IMR-90 (cell line): Measurements from ENCODE around the gene ABCA10. TPM values are rescaled to one million over a fixed set of nuclear protein-coding genes. Genes with fewer than 3 reads are reported as not detected.

Source experiments
- ATAC-seq: fragments of 200-7000 bp; cut with Tn5 transposase; 2 replicates; pipeline ENCODE4 v1.9.1; 2020; ENCODE audit warnings: low read depth, mild to moderate bottlenecking, moderate library complexity
- BruUV-seq: library from RNA; stranded (reverse); fragments of 400-500 nt; replicated peaks from 2 replicates; lab custom pipeline; 2021; lab: Mats Ljungman, UMichigan
- CTCF ChIA-PET: fragments of 300-600 bp; formaldehyde crosslinking; extraction: SDS; loops from one replicate; lab custom pipeline; 2021; ENCODE audit warnings: antibody characterized with exemption; lab: Yijun Ruan, JAX
- POLR2A ChIA-PET: fragments of 300-600 bp; sonication (Branson Sonifier 250); formaldehyde crosslinking; loops from one replicate; lab custom pipeline; 2022; ENCODE audit warnings: antibody characterized with exemption; ENCODE audit not compliant: unreplicated experiment; lab: Charles Lee
- DNase-seq: peaks from one replicate; pipeline ENCODE4 v3.0.0; 2013
- H2AFZ ChIP-seq: replicated peaks from 2 replicates; pipeline ENCODE3; 2013; ENCODE audit warnings: low read length, mild to moderate bottlenecking; ENCODE audit not compliant: poor library complexity
- H2AK5ac ChIP-seq: 2 replicates; pipeline ENCODE4 v1.6.1; 2013; ENCODE audit warnings: low read depth, low read length, inconsistent platforms
- H2AK9ac ChIP-seq: replicated peaks from 2 replicates; pipeline ENCODE3; 2013; ENCODE audit warnings: mild to moderate bottlenecking, low read depth, low read length, moderate library complexity; ENCODE audit not compliant: poor library complexity
- H2BK120ac ChIP-seq: 2 replicates; pipeline ENCODE4 v1.6.1; 2013; ENCODE audit warnings: low read depth, low read length, inconsistent platforms
- H2BK15ac ChIP-seq: 3 replicates; pipeline ENCODE4 v1.6.1; 2013; ENCODE audit warnings: low read depth, low read length, inconsistent platforms
- H2BK20ac ChIP-seq: 2 replicates; pipeline ENCODE4 v1.6.1; 2013; ENCODE audit warnings: low read depth, mild to moderate bottlenecking, inconsistent platforms, low read length, moderate library complexity
- H2BK5ac ChIP-seq: 2 replicates; pipeline ENCODE4 v1.6.1; 2013; ENCODE audit warnings: mild to moderate bottlenecking, low read depth, low read length, inconsistent platforms; ENCODE audit not compliant: poor library complexity, severe bottlenecking
- H3K14ac ChIP-seq: replicated peaks from 2 replicates; pipeline ENCODE4 v1.6.1; 2013; ENCODE audit warnings: low read depth, low read length, inconsistent platforms
- H3K18ac ChIP-seq: 2 replicates; pipeline ENCODE4 v1.6.1; 2013; ENCODE audit warnings: low read depth, low read length, control low read depth
- H3K23ac ChIP-seq: 2 replicates; pipeline ENCODE4 v1.6.1; 2013; ENCODE audit warnings: low read depth, low read length, inconsistent platforms
- H3K27ac ChIP-seq: 2 replicates; pipeline ENCODE4 v1.5.1; 2013; ENCODE audit warnings: mild to moderate bottlenecking, control low read depth, low read length; ENCODE audit not compliant: insufficient read depth
- H3K27me3 ChIP-seq: 2 replicates; pipeline ENCODE4 v1.6.1; 2013; ENCODE audit warnings: low read length; ENCODE audit not compliant: control insufficient read depth, insufficient read depth
- H3K36me3 ChIP-seq: 2 replicates; pipeline ENCODE4 v1.6.1; 2013; ENCODE audit warnings: low read length, mixed read lengths; ENCODE audit not compliant: control insufficient read depth, insufficient read depth
- H3K4ac ChIP-seq: 2 replicates; pipeline ENCODE4 v1.6.1; 2013; ENCODE audit warnings: low read depth, low read length, inconsistent platforms
- H3K4me1 ChIP-seq: 2 replicates; pipeline ENCODE4 v1.6.1; 2013; ENCODE audit warnings: low read length, mixed read lengths; ENCODE audit not compliant: control insufficient read depth, insufficient read depth
- H3K4me2 ChIP-seq: 2 replicates; pipeline ENCODE4 v1.6.1; 2013; ENCODE audit warnings: low read depth, mild to moderate bottlenecking, control low read depth, low read length, moderate library complexity
- H3K4me3 ChIP-seq: 2 replicates; pipeline ENCODE4 v1.5.1; 2013; ENCODE audit warnings: low read depth, mild to moderate bottlenecking, control low read depth, low read length, moderate library complexity; ENCODE audit not compliant: insufficient read depth
- H3K56ac ChIP-seq: 2 replicates; pipeline ENCODE4 v1.6.1; 2013; ENCODE audit warnings: low read length, inconsistent platforms; ENCODE audit not compliant: insufficient read depth; ENCODE audit errors: extremely low read depth
- H3K79me1 ChIP-seq, 2 experiments: 2 replicates each; pipeline ENCODE4 v1.6.1; 2013; ENCODE audit warnings: low read length in 2 of 2, inconsistent platforms in 1 of 2, low read depth in 1 of 2
- H3K9ac ChIP-seq: 2 replicates; pipeline ENCODE4 v1.6.1; 2013; ENCODE audit warnings: low read depth, low read length, control low read depth
- H3K9me1 ChIP-seq: 2 replicates; pipeline ENCODE4 v1.6.1; 2013; ENCODE audit warnings: low read length, inconsistent platforms; ENCODE audit not compliant: insufficient read depth
- H3K9me3 ChIP-seq: 2 replicates; pipeline ENCODE4 v1.6.1; 2013; ENCODE audit warnings: low read length; ENCODE audit not compliant: control insufficient read depth, insufficient read depth
- H4K20me1 ChIP-seq: 2 replicates; pipeline ENCODE4 v1.6.1; 2013; ENCODE audit warnings: low read length, inconsistent platforms; ENCODE audit not compliant: insufficient read depth
- H4K5ac ChIP-seq: 2 replicates; pipeline ENCODE4 v1.6.1; 2013; ENCODE audit warnings: mild to moderate bottlenecking, low read depth, low read length, control low read depth
- H4K8ac ChIP-seq, 2 experiments: 2 replicates each; pipeline ENCODE4 v1.6.1; 2013; ENCODE audit warnings: low read depth in 2 of 2, low read length in 2 of 2, control low read depth in 1 of 2, inconsistent platforms in 1 of 2
- H4K91ac ChIP-seq: 2 replicates; pipeline ENCODE4 v1.6.1; 2013; ENCODE audit warnings: low read depth, low read length, inconsistent platforms; ENCODE audit not compliant: insufficient read depth
- MAFK ChIP-seq: IDR thresholded peaks from 2 replicates; pipeline ENCODE4 v1.6.1; 2012; ENCODE audit warnings: low read depth, low read length, improper control_type of control experiment
- POLR2A ChIP-seq: IDR thresholded peaks from 2 replicates; pipeline ENCODE4 v1.6.1; 2012; ENCODE audit warnings: mild to moderate bottlenecking, low read depth, low read length
- RCOR1 ChIP-seq: IDR thresholded peaks from 2 replicates; pipeline ENCODE4 v1.6.1; 2012; ENCODE audit warnings: mild to moderate bottlenecking, low read length, improper control_type of control experiment; ENCODE audit not compliant: insufficient replicate concordance
- WGBS, 2 experiments: methylation state at CpG; one replicate each; pipeline versions ENCODE4 v1.1.5 to v1.1.7; 2013; ENCODE audit warnings: missing lambda C conversion rate in 2 of 2; ENCODE audit not compliant: insufficient read length in 1 of 2; ENCODE audit errors: extremely low coverage in 2 of 2; 5-methylcytosine and 5-hydroxymethylcytosine counted together
- dilution Hi-C: fragments of 300-500 bp; cut with HindIII; formaldehyde crosslinking; loops from one replicate; pipeline ENCODE4 v1.14.3; 2018; ENCODE audit warnings: low sequenced_read_pairs; ENCODE audit not compliant: unreplicated experiment
- in situ Hi-C: fragments of 300-500 bp; cut with MboI; formaldehyde crosslinking; loops from 3 replicates; pipeline ENCODE4 v1.14.3; 2019; ENCODE audit warnings: low sequenced_read_pairs, inconsistent platforms, mixed read lengths
- intact Hi-C: fragments of 100-400 bp; cut with micrococcal nuclease; formaldehyde crosslinking; loops from 2 replicates; pipeline ENCODE4 v1.10.0; 2022
- polyA plus RNA-seq, 3 experiments: library from polyadenylated mRNA; depleted of rRNA; stranded (reverse); fragments of >200 nt; gene quantifications; 2 replicates each; pipeline ENCODE4 v1.2.3, GENCODE V29; 2012; ENCODE audit warnings: low replicate concordance in 1 of 3
- total RNA-seq: library from RNA; depleted of rRNA; stranded (reverse); fragments of >200 nt; gene quantifications from 2 replicates; pipeline ENCODE4 v1.2.3, GENCODE V29; 2012
- TF ChIP-seq, protein P1 (sequence below): conservative IDR thresholded peaks from 2 replicates; pipeline ENCODE4 v1.5.1; 2012; ENCODE audit warnings: mild to moderate bottlenecking, low read depth, low read length, improper control_type of control experiment

The ABCA10 gene
- total and polyA plus RNA-seq, 2 of the 4 experiments (the other 2 are of a cell fraction): under 0.01 to 0.03 TPM

DNA sequence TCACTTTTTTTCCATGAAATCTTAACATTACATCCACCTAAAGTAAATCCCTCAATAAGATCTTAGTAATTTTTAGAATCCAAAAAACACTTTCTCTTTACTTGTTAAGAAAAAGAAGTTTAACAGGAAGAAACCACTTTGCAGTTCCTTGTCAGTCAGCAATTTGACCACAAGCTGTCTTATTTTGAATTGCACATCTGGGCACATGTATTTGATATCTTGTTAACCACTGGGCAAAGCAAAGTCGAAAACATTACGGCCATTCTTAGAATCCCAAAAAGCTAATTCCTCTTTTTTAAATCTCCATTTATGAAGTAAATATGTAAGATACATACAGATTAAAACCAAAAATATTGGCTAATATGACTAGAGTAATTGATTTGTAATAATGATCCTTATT lies 1.1 kb downstream of the ABCA10 start:
- TF ChIP-seq POLR2A (no peak), MAFK (no peak), RCOR1 (no peak)
- TF ChIP-seq, protein P1, sequence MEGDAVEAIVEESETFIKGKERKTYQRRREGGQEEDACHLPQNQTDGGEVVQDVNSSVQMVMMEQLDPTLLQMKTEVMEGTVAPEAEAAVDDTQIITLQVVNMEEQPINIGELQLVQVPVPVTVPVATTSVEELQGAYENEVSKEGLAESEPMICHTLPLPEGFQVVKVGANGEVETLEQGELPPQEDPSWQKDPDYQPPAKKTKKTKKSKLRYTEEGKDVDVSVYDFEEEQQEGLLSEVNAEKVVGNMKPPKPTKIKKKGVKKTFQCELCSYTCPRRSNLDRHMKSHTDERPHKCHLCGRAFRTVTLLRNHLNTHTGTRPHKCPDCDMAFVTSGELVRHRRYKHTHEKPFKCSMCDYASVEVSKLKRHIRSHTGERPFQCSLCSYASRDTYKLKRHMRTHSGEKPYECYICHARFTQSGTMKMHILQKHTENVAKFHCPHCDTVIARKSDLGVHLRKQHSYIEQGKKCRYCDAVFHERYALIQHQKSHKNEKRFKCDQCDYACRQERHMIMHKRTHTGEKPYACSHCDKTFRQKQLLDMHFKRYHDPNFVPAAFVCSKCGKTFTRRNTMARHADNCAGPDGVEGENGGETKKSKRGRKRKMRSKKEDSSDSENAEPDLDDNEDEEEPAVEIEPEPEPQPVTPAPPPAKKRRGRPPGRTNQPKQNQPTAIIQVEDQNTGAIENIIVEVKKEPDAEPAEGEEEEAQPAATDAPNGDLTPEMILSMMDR: no peak
- H3K23ac ChIP-seq: no peak overlapping the region
- no peak overlapping the region for H3K4me2 ChIP-seq
- no peak overlapping the region for H3K18ac ChIP-seq
- no peak overlapping the region for H2AK5ac ChIP-seq
- no peak overlapping the region for H2BK15ac ChIP-seq
- H3K27me3 ChIP-seq: no peaks in the 10 kb centered on the region
- no peak for DNase-seq
- no peak overlapping the region for H2BK5ac ChIP-seq
- no TSS peak for BruUV-seq
- no peak overlapping the region for H2BK20ac ChIP-seq
- WGBS, 2 experiments: no CpG with 5 or more reads among the region's 2 CpGs
- ATAC-seq: no peak
- no peaks in the 10 kb centered on the region for H3K9me3 ChIP-seq
- H3K27ac ChIP-seq: no peak overlapping the region
- ChIA-PET POLR2A (no interaction called here), CTCF (no interaction called here)
- in situ Hi-C loops: no loop called here
- no peak overlapping the region for H3K9ac ChIP-seq
- H2AK9ac ChIP-seq: no peak overlapping the region
- no peak overlapping the region for H4K91ac ChIP-seq
- H3K9me1 ChIP-seq: no peaks in the 10 kb centered on the region
- H3K4me1 ChIP-seq: no peaks in the 10 kb centered on the region
- no peak overlapping the region for H4K5ac ChIP-seq
- no peak overlapping the region for H3K4ac ChIP-seq
- H3K4me3 ChIP-seq: no peak overlapping the region
- H2AFZ ChIP-seq: no peak overlapping the region
- intact Hi-C loops: no loop called here
- no peak overlapping the region for H3K56ac ChIP-seq
- dilution Hi-C loops: no loop called here
- no peaks in the 10 kb centered on the region for H3K79me1 ChIP-seq
- no peaks in the 10 kb centered on the region for H3K36me3 ChIP-seq
- no peak overlapping the region for H2BK120ac ChIP-seq
- H3K14ac ChIP-seq: no peak overlapping the region
- H4K8ac ChIP-seq: no peak overlapping the region
- H4K20me1 ChIP-seq: no peaks in the 10 kb centered on the region
